HepG2 (cell line): Measurements from ENCODE around the gene CACNA1G. TPM values are rescaled to one million over a fixed set of nuclear protein-coding genes. Genes with fewer than 3 reads are reported as not detected.

ENCODE experiments used
- ARNTL ChIP-seq: sonication (generic); formaldehyde crosslinking; IDR thresholded peaks from 2 replicates; pipeline ENCODE4 v1.4.0; 2020; ENCODE audit warnings: mild to moderate bottlenecking, missing genetic modification reagents
- ATF1 ChIP-seq: IDR thresholded peaks from 2 replicates; pipeline ENCODE4 v1.6.1; 2016; ENCODE audit warnings: mild to moderate bottlenecking, control low read depth
- BATF2 ChIP-seq: sonication (generic); formaldehyde crosslinking; IDR thresholded peaks from 2 replicates; pipeline ENCODE4 v1.8.0; 2022; ENCODE audit warnings: mild to moderate bottlenecking, missing genetic modification reagents, moderate library complexity
- DDIT3 ChIP-seq: sonication (generic); formaldehyde crosslinking; IDR thresholded peaks from 2 replicates; pipeline ENCODE4 v1.4.0; 2020; ENCODE audit warnings: mild to moderate bottlenecking, missing genetic modification reagents
- GABPB1 ChIP-seq: IDR thresholded peaks from 2 replicates; pipeline ENCODE4 v1.6.1; 2016; ENCODE audit warnings: mild to moderate bottlenecking, missing genetic modification reagents, moderate library complexity, missing compliant biosample characterization
- MED1 ChIP-seq: sonication (generic); formaldehyde crosslinking; IDR thresholded peaks from 2 replicates; pipeline ENCODE4 v1.4.0; 2020; ENCODE audit warnings: missing genetic modification reagents
- NONO ChIP-seq, 2 experiments: fragments of 450-650 bp in 1 of 2; sonication (generic) in 1 of 2; formaldehyde crosslinking in 1 of 2; IDR thresholded peaks in 1 of 2; conservative IDR thresholded peaks in 1 of 2; 2 replicates each; pipeline versions ENCODE4 v1.6.1 to v1.8.0; 2017 to 2022; ENCODE audit warnings: mild to moderate bottlenecking in 1 of 2, missing genetic modification reagents in 1 of 2, moderate library complexity in 1 of 2
- RFXAP ChIP-seq: sonication (generic); formaldehyde crosslinking; IDR thresholded peaks from 2 replicates; pipeline ENCODE4 v1.4.0; 2020; ENCODE audit warnings: missing genetic modification reagents, borderline replicate concordance
- SETDB1 ChIP-seq: sonication (generic); formaldehyde crosslinking; IDR thresholded peaks from 2 replicates; pipeline ENCODE4 v1.5.1; 2020; ENCODE audit warnings: missing genetic modification reagents, mild to moderate bottlenecking, borderline replicate concordance
- SP1 ChIP-seq, 2 experiments: fragments of 450-650 bp in 1 of 2; sonication (generic) in 1 of 2; formaldehyde crosslinking in 1 of 2; IDR thresholded peaks; 2 replicates each; pipeline versions ENCODE4 v1.4.0 to v1.6.1; 2016 to 2020; ENCODE audit warnings: missing genetic modification reagents in 1 of 2
- YY1 ChIP-seq: IDR thresholded peaks from 2 replicates; pipeline ENCODE4 v1.6.1; 2011; ENCODE audit warnings: low read length, low read depth, moderate library complexity, mild to moderate bottlenecking; ENCODE audit not compliant: insufficient read depth, insufficient replicate concordance
- ZBTB4 ChIP-seq: sonication (generic); formaldehyde crosslinking; IDR thresholded peaks from 2 replicates; pipeline ENCODE4 v1.4.0; 2020; ENCODE audit warnings: missing genetic modification reagents, mild to moderate bottlenecking, borderline replicate concordance
- ZBTB8A ChIP-seq: sonication (generic); formaldehyde crosslinking; IDR thresholded peaks from 2 replicates; pipeline ENCODE4 v1.4.0; 2020; ENCODE audit warnings: mild to moderate bottlenecking, low read depth, missing genetic modification reagents, borderline replicate concordance
- ZMYM4 ChIP-seq: sonication (generic); formaldehyde crosslinking; IDR thresholded peaks from 2 replicates; pipeline ENCODE4 v1.8.1; 2023; ENCODE audit warnings: mild to moderate bottlenecking, missing genetic modification reagents
- ZNF431 ChIP-seq: sonication (generic); formaldehyde crosslinking; IDR thresholded peaks from 2 replicates; pipeline ENCODE4 v1.9.0; 2022; ENCODE audit warnings: missing genetic modification reagents, low read depth, mild to moderate bottlenecking, borderline replicate concordance
- polyA plus RNA-seq, 8 experiments: library from polyadenylated mRNA; depleted of rRNA in 3 of 8; stranded (reverse) in 7 of 8; unstranded in 1 of 8; fragments of >200 nt; fragmentation: Illumina TruSeq in 4 of 8; extraction: Trizol in 4 of 8; gene quantifications; 2 replicates each; pipeline versions ENCODE4 v1.2.1 to v1.2.3, GENCODE V29; 2011 to 2016; ENCODE audit warnings: low read depth in 4 of 8, missing spikeins in 1 of 8, mixed read lengths in 1 of 8; ENCODE audit not compliant: insufficient read depth in 1 of 8
- total RNA-seq, 5 experiments: library from RNA; depleted of rRNA; stranded (reverse); fragments of >200 nt; fragmentation: Illumina TruSeq; extraction: Trizol; gene quantifications; 2 replicates each; pipeline ENCODE4 v1.2.3, GENCODE V29; 2016; ENCODE audit warnings: low read depth in 1 of 5
- TF ChIP-seq, protein P1 (sequence below): sonication (generic); formaldehyde crosslinking; IDR thresholded peaks from 2 replicates; pipeline ENCODE4 v1.8.1; 2023; ENCODE audit warnings: mild to moderate bottlenecking, missing genetic modification reagents
- TF ChIP-seq, protein P2 (sequence below): sonication (generic); formaldehyde crosslinking; IDR thresholded peaks from 2 replicates; pipeline ENCODE4 v1.5.1; 2020; ENCODE audit warnings: mild to moderate bottlenecking, moderate library complexity, missing genetic modification reagents
- TF ChIP-seq, protein P3 (sequence below): sonication (generic); formaldehyde crosslinking; conservative IDR thresholded peaks from 2 replicates; pipeline ENCODE4 v1.8.0; 2022; ENCODE audit warnings: missing genetic modification reagents

Gene CACNA1G
- total and polyA plus RNA-seq, 2 of the 13 experiments (the other 11 are each of a cell fraction or from before 2014, with no cell fraction given): 0.02 TPM; not detected in 1

GRCh38 chr17:50635982-50636803, 75.7 kb downstream of the CACNA1G start (continued):
- TF ChIP-seq SP1 (IDR thresholded peaks at IDR 0.05): no peak
- no peak for TF ChIP-seq SP1 (CRISPR knock-in tag; IDR thresholded peaks at IDR 0.05)
- TF ChIP-seq ZMYM4 (CRISPR knock-in tag): peak; percentile 31; the same call in 1 of the 2 replicates
- no peak; the same call in 1 of the 2 replicates for TF ChIP-seq GABPB1
- TF ChIP-seq ARNTL (CRISPR knock-in tag): peak; percentile 94
- peak; percentile 70 for TF ChIP-seq MED1 (CRISPR knock-in tag)
- no peak for TF ChIP-seq NONO (IDR thresholded peaks at IDR 0.05)
- peak; percentile 39 for TF ChIP-seq NONO (CRISPR knock-in tag; conservative IDR thresholded peaks at IDR 0.05)
- no peak for TF ChIP-seq ZBTB8A
- TF ChIP-seq ZNF431 (CRISPR knock-in tag): no peak
- no peak for TF ChIP-seq BATF2 (CRISPR knock-in tag)
- TF ChIP-seq, protein P1, sequence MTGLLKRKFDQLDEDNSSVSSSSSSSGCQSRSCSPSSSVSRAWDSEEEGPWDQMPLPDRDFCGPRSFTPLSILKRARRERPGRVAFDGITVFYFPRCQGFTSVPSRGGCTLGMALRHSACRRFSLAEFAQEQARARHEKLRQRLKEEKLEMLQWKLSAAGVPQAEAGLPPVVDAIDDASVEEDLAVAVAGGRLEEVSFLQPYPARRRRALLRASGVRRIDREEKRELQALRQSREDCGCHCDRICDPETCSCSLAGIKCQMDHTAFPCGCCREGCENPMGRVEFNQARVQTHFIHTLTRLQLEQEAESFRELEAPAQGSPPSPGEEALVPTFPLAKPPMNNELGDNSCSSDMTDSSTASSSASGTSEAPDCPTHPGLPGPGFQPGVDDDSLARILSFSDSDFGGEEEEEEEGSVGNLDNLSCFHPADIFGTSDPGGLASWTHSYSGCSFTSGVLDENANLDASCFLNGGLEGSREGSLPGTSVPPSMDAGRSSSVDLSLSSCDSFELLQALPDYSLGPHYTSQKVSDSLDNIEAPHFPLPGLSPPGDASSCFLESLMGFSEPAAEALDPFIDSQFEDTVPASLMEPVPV (CRISPR knock-in tag): no peak
- TF ChIP-seq SETDB1 (CRISPR knock-in tag): no peak
- TF ChIP-seq, protein P2, sequence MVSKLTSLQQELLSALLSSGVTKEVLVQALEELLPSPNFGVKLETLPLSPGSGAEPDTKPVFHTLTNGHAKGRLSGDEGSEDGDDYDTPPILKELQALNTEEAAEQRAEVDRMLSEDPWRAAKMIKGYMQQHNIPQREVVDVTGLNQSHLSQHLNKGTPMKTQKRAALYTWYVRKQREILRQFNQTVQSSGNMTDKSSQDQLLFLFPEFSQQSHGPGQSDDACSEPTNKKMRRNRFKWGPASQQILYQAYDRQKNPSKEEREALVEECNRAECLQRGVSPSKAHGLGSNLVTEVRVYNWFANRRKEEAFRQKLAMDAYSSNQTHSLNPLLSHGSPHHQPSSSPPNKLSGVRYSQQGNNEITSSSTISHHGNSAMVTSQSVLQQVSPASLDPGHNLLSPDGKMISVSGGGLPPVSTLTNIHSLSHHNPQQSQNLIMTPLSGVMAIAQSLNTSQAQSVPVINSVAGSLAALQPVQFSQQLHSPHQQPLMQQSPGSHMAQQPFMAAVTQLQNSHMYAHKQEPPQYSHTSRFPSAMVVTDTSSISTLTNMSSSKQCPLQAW: no peak
- TF ChIP-seq ATF1 (CRISPR knock-in tag): no peak
- peak; percentile 36; the same call in 1 of the 2 replicates for TF ChIP-seq RFXAP
- TF ChIP-seq DDIT3: no peak
- TF ChIP-seq, protein P3, sequence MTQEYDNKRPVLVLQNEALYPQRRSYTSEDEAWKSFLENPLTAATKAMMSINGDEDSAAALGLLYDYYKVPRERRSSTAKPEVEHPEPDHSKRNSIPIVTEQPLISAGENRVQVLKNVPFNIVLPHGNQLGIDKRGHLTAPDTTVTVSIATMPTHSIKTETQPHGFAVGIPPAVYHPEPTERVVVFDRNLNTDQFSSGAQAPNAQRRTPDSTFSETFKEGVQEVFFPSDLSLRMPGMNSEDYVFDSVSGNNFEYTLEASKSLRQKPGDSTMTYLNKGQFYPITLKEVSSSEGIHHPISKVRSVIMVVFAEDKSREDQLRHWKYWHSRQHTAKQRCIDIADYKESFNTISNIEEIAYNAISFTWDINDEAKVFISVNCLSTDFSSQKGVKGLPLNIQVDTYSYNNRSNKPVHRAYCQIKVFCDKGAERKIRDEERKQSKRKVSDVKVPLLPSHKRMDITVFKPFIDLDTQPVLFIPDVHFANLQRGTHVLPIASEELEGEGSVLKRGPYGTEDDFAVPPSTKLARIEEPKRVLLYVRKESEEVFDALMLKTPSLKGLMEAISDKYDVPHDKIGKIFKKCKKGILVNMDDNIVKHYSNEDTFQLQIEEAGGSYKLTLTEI: no peak
- TF ChIP-seq ZBTB4 (CRISPR knock-in tag): no peak
- no peak for TF ChIP-seq YY1
